ENCODE data around the gene FMNL3.
"Not testable (repeated sequence)": the region's sequence is repeated elsewhere in the genome, so short reads cannot be mapped to it uniquely, and the experiment has no call there.

Gene FMNL3

DNA sequence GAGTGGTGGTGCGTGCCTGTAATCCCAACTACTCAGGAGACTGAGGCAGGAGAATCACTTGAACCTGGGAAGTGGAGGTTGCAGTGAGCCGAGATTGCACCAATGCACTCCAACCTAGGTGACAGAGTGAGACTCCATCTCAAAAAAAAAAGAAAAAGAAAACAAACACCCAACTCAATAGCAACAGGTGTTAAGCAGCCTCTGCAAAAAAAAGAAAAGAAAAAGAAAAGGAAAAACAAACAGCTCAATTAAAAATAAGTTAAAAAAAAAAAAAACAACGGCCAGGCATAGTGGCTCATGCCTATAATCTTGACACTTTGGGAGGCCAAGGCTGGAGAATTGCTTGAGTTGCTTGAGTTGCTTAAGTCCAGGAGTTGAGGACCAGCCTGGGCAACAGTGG, 10.6 kb upstream of the FMNL3 start:
- FAIRE-seq; DNase-seq (ENCODE audit: low spot score): not testable (repeated sequence)

DNA sequence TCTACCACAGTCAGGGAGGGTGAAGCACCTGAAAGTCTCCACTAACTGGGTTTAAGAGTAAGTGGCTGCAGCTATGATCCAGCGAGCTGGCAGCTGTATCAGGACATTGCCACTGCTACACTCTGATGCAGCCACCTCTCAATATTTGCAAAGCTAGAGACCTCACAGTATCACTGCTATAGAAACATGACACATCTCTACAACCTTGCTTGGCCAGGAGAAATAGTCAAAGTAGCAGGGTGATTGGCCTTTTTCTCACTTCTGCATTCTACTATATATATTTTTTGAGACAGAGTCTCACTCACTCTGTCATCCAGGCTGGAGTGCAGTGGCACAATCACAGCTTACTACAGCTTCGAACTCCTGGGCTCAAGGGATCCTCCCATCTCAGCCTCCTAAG, 9.3 kb upstream of the FMNL3 start:
- no peak for FAIRE-seq
- no peak for DNase-seq (ENCODE audit: low spot score)

DNA sequence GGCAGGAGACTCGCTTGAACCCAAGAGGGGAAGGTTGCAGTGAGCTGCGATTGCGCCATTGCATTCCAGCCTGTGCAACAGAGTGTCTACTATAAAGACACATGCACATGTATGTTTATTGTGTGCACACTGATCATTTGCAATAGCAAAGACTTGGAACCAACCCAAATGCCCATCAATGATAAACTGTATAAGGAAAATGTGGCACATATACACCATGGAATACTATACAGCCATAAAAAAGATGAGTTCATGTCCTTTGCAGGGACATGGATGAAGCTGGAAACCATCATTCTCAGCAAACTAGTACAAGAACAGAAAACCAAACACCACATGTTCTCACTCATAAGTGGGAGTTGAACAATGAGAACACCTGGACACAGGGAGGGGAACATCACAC, 6.7 kb upstream of the FMNL3 start:
- DNase-seq (ENCODE audit: low spot score); FAIRE-seq: not testable (repeated sequence)

DNA sequence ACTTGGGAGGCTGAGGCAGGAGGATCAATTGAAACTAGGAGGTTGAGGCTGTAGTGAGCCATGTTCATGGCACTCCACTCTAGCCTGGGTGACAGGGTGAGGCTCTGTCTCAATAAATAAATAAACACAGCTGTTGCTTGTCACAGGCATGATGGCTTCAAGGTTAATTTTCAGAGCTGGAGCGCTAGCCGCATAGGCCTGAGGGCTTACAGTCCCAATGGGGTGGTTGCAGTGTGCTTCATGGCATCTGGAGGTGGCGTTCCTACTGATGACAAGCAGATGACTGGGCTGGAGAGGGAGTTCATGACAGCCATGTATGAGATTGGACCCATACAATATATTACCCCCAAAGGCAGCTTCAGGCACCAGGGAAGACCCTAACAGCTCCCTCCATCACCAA, 1.6 kb upstream of the FMNL3 start:
- DNase-seq (ENCODE audit: low spot score) = no peak
- no peak for FAIRE-seq

DNA sequence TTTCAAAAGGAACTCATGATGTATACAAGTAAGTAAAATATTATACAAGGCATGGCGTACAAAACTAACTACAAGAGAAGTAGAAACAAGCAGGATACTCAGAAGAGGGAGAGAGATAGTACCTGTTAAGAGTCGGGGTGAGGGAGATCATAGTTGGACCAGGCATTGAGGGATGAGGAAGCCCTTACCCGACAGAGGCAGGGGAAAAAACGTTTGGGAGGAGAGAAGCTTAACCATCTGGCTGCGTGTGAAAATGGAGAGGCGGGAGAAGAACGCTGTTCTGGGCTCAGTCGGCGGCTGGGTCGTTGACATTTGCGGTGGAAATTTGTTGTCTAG, 575 bp upstream of the FMNL3 start:
- FAIRE-seq (no peak), DNase-seq (ENCODE audit: low spot score) (no peak)

DNA sequence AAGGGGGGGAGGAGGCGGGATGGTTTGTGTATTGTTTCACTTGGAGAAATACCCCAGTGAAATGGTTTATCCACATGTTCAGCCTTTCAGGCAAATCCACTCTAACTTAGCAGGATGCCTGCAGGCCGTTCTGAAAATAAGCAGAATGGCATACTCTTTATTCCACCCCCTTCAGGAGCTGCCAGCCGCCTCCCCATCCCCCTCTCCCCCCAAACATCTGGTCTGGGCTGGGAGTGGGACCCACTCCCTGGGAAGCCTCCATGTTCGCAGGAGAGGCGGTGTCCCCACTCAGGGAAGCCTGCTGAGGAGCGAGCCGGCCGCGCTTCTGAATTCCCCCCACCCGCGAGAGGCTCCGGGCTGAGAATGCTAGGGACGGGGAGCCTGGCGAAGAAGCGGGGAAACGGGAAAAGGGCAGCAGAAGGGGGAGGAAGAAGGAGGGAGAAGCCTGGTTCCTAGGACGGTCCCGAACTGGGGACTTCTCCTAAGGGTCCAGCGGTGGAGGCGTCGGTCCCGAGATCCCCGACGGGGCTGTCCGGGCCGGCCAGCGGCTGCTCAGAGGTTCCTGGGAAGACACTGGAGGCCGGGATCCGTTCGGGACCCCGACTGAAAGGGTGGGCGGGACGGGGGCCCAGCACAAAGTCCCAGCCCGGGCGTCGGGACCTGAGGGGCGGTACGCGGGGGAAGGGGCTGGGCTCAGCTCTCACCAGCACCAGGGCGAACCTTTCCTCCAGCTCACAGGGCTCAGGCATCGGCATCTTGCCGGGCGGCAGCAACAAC, 666 bp downstream of the FMNL3 start:
- FAIRE-seq = no peak
- DNase-seq (ENCODE audit: low spot score) = no peak

DNA sequence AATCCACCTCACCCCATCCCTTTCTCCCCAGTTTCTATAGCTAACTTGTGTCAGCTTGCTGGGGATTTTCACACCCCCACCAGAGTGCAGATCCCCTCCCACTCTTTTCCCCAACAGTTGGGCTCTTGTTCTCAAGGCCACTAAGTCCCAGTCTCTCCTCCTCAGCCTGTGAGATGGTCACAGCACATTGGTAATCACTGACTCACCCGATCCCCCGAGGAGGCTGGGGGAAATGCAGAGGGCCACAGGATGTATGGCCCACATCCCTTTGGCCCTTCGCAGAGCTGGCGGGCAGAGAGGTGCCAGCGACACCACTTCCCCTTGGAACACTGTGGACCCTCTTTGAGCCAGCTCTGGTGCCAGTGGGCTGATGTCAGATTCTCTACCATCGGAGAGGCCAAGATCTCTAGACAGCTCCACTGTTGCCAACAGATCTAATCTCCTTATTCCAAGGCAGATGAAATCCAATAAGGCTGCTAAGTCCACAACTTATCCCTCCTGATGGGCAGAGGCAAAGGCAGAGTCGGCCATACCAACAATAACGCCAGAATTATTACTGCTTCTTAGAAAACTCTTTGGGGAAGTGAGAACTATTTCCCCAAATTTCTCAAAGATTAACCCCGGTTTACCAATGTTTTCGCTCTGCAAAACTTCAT, 1.6 kb downstream of the FMNL3 start:
- peak; percentile 67 for FAIRE-seq
- peak; percentile 82 for DNase-seq (ENCODE audit: low spot score)

DNA sequence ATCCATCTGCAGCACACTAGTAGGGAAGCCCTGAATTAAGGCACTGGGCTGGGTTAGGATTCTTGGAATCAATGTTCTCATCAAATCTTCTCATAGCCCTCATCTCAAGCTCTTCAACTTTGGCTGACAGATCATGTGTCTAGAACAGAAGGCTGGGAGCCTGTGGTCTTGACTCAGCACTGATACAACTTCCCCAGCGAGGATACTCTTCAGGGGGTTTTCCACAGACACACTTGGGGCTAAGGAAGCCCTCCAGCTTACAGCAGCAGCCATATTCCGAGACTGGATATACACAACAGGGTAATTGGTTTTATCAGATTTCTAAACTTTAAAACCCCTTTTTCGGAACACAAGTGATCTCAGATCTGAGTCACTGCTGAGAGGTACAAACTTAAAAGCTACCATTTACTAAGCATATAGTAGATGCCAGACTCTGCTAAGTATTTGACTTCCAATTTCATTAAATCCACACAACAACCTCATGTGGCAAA, 3.5 kb downstream of the FMNL3 start:
- DNase-seq (ENCODE audit: low spot score) (peak; percentile 77), FAIRE-seq (peak; percentile 76)

DNA sequence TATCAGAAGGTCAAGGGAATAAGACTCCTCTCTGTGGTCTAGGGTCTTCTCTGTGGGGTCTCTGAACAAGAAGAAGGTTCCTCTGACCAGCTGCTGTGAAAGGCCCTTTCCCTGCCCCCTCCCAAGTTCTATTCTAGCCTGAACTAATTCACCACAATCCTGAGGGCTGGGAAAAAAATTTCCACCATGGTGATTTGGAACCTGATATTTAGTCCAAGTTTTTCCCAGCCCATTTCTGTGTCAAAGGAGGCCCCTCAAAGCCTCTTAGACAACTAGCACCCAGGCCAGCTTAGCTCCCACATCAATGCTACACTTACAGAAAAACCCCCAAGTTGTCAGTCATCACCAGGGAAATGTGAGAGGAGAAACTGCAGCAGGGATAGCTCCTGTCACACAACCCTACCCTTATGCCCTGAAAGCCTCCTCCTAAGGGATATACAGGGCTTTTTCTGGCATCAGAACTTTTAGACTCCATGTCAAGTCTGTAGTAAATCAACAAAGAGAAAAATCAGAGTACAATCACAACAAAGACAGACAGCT, 4.5 kb downstream of the FMNL3 start:
- no peak for DNase-seq (ENCODE audit: low spot score)
- FAIRE-seq = no peak

DNA sequence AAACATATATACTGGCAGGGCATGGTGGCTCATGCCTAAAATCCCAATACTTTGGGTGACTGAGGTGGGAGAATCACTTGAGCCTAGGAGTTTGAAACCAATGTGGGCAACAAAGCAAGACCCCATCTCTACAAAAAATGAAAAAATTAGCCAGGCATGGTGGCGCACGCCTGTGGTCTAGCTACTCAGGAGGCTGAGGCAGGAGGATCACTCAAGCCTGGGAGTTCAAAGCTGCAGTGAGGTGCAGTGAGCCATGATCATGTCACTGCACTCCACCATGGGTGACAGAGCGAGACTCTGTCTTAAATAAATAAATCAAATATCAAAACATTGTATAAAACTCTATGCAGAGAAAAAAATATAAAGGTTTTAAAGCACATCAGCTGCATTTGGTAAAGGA, 5.2 kb downstream of the FMNL3 start:
- DNase-seq (ENCODE audit: low spot score) (no peak), FAIRE-seq (no peak)

DNA sequence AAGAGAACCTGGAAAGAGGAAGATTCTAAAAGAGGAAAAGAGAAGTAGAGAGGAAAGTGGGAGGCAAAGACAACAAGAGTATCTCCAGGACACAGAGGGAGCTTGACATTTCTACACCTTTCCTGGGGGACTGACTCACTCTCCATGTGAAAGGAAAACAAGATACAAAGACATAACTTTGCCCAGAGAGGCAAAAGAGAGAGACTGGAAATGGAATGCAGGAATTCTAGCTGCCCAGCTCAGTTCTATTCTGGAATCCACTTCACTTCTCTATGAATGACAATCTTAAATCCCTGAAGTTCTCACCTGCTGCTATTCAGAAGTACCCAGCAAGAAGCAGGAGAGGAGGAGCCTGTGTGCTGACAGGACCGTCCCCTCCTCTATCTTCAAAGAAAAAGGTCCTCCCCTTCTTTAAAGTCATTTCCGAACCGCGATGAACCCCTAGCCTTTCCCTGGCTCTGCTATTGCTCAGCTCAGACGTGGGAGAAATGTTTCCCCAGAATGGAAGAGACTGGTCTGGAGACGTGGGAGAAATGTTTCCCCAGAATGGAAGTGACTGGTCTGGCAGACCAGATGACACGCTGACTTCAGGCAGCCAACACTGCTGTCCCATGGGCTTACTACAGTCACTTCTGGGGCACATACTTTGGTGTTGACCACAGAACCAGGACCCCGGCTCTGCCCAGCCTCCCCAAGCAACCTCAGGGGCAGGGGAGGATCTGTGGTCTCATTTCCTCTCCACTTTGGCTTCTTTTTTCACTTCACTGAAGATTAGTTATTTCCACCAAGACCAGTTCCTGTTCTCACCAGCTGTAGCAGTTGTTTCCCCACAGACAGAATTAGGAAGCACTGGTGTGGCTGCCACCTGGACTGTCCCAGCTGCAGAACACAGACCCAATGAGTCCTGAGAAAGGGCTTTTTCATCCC, 8.3 kb downstream of the FMNL3 start:
- DNase-seq (ENCODE audit: low spot score) = peak; percentile 83
- FAIRE-seq = peak; percentile 84

DNA sequence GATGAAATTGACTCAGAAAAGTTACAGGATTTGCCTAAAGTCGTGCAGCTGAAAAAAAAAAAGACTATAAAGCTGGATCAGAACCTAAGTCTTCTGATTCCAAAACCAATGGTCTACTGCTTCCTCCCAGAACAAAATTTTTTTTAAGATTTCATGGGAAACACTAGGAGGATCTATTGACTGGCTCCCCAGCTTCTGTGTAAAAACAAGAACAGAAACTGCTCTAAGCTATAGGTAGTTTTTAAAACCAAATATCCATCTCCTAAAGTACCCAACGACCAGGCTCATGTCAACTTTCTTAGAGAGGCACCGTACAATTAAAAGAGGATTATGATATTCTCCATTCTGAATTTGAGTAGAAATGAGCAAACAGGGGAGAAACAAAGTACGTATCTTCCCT, 9.4 kb downstream of the FMNL3 start:
- DNase-seq (ENCODE audit: low spot score) (no peak), FAIRE-seq (no peak)

DNA sequence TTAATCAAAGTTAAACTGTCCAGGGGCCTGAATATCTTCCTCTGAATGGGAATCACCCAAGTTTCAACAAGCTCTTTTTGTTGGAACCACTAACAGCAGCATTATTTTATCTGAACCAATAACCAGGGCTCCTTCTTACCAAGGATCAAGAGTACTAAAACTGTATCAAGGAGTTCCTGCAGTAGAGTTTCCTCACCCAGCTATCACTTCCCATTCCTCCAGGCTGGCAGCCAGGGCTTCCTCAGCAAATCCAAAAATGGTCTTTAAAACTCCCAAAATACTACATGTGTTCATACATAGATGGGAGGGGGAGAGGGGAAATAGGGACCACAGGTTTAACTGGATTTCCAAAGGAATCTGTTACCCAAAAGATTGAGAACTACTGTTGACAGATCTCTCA, 10.5 kb downstream of the FMNL3 start:
- no peak for DNase-seq (ENCODE audit: low spot score)
- FAIRE-seq = no peak

DNA sequence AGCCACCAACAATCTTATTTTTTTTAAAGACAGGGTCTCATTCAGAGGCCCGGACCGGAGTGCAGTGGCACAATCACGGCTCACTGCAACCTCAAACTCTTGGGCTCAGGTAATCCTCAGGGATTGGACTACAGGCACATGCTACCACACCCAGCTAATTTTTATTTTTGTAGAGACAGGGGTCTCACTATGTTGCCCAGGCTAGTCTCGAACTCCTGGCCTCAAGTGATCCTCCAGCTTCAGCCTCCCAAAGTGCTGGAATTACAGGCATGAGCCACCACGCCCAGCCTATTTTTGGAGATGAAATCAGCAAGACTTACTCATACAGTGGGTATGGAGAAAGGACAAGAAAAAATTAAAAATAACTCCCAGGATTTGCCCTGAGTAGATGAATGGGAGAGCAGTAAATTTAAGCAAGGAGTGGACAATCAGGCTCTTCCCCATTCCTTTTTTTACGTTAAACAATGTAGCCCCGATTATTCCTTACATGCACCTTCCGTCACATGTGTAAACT, 13.2 kb downstream of the FMNL3 start:
- DNase-seq (ENCODE audit: low spot score) = no peak
- no peak for FAIRE-seq

DNA sequence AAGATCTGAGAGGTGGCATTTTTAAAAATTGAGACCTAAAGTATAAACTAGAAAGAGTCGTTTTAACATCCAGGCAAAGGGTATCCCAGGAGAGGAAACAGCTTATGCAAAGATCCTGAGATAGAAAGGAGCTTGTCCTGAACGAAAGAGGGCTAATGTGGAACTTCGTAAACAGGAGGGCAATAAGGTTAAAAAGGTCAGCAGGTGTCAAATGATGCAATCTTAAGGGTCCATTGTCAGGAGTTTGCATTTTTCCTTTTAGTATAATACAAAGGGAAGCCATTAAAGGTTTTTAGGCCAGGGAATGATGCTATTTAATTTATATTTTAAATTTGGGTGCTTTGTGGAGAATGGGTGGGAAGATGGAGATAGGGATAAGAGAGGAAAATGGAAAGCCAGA, 14.4 kb downstream of the FMNL3 start:
- FAIRE-seq = no peak

DNA sequence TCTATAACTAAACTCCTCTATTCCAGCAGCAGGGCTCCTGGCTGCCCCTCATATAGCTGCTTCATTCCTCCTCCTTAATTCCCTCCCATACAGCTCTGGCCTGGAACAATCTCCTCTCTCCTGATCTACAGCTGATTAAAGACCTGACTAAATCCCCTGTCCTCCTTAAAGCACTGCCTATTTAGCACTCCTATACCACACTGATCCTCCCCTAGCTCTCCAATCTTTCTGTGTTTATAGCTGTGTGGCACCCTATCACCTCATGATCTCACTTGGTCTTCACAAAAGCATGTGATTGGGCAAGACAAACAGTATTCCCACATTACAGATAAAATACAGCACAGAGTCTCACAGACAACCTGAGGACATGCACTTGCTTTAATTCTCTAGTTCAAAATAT, 17.4 kb downstream of the FMNL3 start:
- FAIRE-seq (no peak), DNase-seq (ENCODE audit: low spot score) (no peak)

More for the DNA sequence above, 14.4 kb downstream of the FMNL3 start:
- DNase-seq (ENCODE audit: low spot score) = no peak

DNA sequence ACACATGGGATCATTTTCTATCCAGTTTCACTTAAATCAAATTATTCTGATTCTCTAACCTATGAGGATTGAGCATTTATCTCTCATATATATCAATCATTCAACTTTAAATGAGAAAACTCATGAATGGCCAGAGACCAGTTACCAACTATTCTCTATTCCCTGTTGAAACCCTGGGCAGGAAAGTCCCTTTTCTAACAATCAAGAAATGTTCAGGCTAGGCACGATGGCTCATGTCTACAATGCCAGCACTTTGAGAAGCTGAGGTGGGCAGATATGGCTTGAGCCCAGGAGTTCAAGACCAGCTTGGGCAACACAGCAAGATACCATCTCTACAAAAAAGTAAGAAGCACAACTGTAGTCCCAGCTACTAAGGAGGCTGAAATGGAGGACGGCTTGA, 18.0 kb downstream of the FMNL3 start:
- DNase-seq (ENCODE audit: low spot score) = no peak
- no peak for FAIRE-seq

DNA sequence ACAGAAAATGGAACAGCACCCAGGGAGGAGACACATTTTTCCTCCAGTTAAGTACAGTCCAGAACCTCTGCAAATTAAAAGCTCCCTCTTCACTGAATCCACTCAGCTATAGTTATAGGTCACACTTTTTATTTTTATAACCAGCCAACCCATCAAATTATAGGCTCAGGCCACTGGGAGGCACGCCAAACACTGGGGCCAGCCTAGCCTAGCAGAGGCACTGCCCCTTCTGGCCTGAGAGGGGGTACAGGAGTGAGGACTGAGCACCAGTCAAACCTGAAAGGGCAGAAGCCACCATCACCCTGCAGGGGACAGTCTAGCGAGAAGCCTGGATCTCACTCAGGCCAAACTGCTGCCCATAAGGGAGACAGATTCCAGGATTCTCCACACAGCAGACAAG, 19.3 kb downstream of the FMNL3 start:
- DNase-seq (ENCODE audit: low spot score) (no peak), FAIRE-seq (no peak)

DNA sequence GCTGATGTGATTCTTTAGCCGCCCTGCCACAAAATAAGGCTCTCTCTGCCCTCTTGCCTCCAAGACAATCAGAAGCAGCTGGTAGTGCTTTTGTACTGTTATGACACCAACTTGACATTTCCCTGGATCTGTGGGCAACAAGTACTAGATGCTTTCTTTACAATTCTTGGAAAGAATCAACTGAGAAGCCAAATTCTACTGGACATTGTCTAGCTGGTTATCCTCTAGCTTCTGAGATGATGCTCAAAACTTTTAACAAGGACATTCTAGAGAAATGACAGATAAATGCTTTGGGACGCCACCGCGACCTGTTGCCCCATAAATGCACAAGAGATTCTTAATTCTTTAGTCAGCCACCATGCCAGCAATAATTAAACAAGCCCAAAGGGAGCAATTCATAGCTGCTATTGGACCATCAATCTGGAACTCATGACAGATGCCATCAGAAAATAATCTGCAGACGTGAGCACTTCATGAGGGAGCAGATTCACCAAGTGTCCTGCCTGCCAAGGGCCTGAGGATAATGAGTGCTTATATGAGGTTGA, 22.8 kb downstream of the FMNL3 start:
- no peak for FAIRE-seq
- peak; percentile 25 for DNase-seq (ENCODE audit: low spot score)

DNA sequence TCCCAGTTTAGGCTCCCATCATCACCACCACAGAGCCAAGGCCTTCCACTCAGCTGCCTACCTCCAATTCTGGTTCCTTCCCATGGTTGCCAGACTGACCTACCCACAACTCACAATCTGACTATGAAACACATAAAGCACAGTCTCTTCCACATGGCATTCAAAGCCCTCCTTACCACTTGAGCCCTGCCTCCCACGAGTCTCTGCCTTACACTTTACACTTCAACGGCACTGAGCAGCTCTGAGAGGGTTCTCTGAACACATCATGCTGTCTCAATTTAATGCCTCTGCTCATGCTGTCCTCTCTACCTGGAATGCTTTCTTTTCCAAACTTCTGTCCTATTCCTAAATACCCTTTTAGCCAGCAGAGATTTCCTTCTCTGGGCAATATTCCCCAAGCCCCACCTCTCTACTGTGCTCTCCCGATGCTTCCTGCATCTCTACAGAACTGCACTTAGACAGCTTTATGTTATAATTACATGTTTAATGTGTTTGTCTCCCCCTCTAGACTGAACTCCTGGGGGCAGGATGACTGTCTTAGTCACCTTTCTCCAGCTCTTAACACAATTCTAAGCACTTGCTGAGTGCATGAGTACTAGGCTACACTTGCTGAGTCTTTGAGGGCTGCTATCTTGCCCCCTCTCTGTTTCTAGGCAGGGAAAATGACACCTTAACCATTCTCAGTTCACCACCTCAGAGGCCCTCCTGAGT, 23.5 kb downstream of the FMNL3 start:
- no peak for FAIRE-seq
- no peak for DNase-seq (ENCODE audit: low spot score)

DNA sequence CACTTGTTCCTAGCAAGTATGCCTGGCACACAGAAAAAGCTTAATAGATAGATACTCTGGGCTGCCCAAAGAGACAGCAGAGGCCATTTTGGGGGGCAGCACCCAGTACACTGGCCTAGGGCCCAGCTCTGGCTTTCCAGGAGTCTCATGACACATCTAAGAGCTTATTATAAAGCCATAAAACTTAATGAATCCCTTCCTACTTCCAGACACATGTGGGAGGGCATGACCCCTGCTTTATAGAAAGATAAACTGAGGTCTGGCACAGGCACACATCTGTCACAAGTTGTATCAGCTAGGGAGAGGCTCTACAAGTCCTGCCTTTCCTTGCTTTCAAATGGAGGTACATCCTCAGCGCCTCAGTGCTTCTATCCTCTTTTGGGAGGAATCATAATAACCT, 27.1 kb downstream of the FMNL3 start:
- no peak for FAIRE-seq

More for the DNA sequence above, 27.1 kb downstream of the FMNL3 start:
- DNase-seq (ENCODE audit: low spot score) = no peak

All from RCC 7860 (cell line).